OCI-LY3 (cell line): ENCODE results near the gene TRDMT1.

Experiments used
- H2AFZ ChIP-seq: fragments of 200-600, 300-600 bp; shearing (Covaris generic); 2 replicates; pipeline ENCODE4 v1.6.0; 2014; ENCODE audit warnings: antibody characterized with exemption, low read depth, low read length
- H3K27ac ChIP-seq: fragments of 200-600, 300-600 bp; sonication (generic); 2 replicates; pipeline ENCODE4 v1.5.1; 2014; ENCODE audit warnings: mild to moderate bottlenecking, low read length, moderate library complexity, mixed read lengths
- H3K27me3 ChIP-seq: fragments of 200-600, 300-600 bp; sonication (generic); 2 replicates; pipeline ENCODE4 v1.6.1; 2014; ENCODE audit warnings: low read depth, low read length, mixed read lengths
- H3K36me3 ChIP-seq: fragments of 200-600, 300-600 bp; sonication (generic); replicated peaks from 2 replicates; pipeline ENCODE3; 2014; ENCODE audit warnings: low read depth, low read length, mixed read lengths
- H3K4me1 ChIP-seq: fragments of 300-600, 200-600 bp; sonication (generic); 2 replicates; pipeline ENCODE4 v1.6.1; 2014; ENCODE audit warnings: low read length, mixed read lengths
- H3K4me2 ChIP-seq: fragments of 200-600, 300-600 bp; sonication (generic); 2 replicates; pipeline ENCODE4 v1.6.1; 2014; ENCODE audit warnings: low read length, mixed read lengths
- H3K4me3 ChIP-seq: fragments of 300-600, 200-600 bp; sonication (generic); 2 replicates; pipeline ENCODE4 v1.5.1; 2014; ENCODE audit warnings: antibody characterized with exemption, mild to moderate bottlenecking, low read length, moderate library complexity
- H3K79me2 ChIP-seq: fragments of 300-600, 200-600 bp; shearing (Covaris generic); 2 replicates; pipeline ENCODE4 v1.6.1; 2014; ENCODE audit warnings: mild to moderate bottlenecking, low read length, mixed read lengths
- H3K9ac ChIP-seq: fragments of 300-600, 200-600 bp; shearing (Covaris generic); 2 replicates; pipeline ENCODE4 v1.6.0; 2014; ENCODE audit warnings: mild to moderate bottlenecking, low read length, moderate library complexity
- H3K9me3 ChIP-seq: fragments of 200-600, 300-600 bp; shearing (Covaris generic); 2 replicates; pipeline ENCODE4 v1.6.1; 2014; ENCODE audit warnings: low read length, mixed read lengths; ENCODE audit not compliant: insufficient read depth
- H4K20me1 ChIP-seq: fragments of 200-600, 300-600 bp; sonication (generic); 2 replicates; pipeline ENCODE4 v1.6.1; 2016; ENCODE audit warnings: low read length, mixed read lengths; ENCODE audit not compliant: insufficient read depth
- CTCF ChIP-seq: fragments of 200-600, 300-600 bp; sonication (generic); IDR thresholded peaks from 2 replicates; pipeline ENCODE4 v1.5.1; 2014; ENCODE audit warnings: antibody characterized with exemption, low read length, low read depth
- EZH2phosphoT487 ChIP-seq: fragments of 200-600 bp; shearing (Covaris generic); IDR thresholded peaks from 2 replicates; pipeline ENCODE4 v1.6.1; 2018; ENCODE audit warnings: antibody characterized with exemption, mixed run types, low read depth

The TRDMT1 gene

GRCh38 chr10:17196573-17196972 lies 4.9 kb downstream of the TRDMT1 start:
- H3K4me1 ChIP-seq = peaks cover 9% of the 10 kb centered on the region
- H3K36me3 ChIP-seq = no peaks in the 10 kb centered on the region
- no peak overlapping the region for H3K9ac ChIP-seq
- H3K9me3 ChIP-seq = no peaks in the 10 kb centered on the region
- H3K27me3 ChIP-seq = no peaks in the 10 kb centered on the region
- TF ChIP-seq EZH2phosphoT487 = no peak
- no peak for TF ChIP-seq CTCF
- no peak overlapping the region for H3K27ac ChIP-seq
- H3K79me2 ChIP-seq = peaks cover 6% of the 10 kb centered on the region; the same call in 1 of the 2 replicates
- H3K4me3 ChIP-seq = no peak overlapping the region
- H4K20me1 ChIP-seq = no peaks in the 10 kb centered on the region
- H3K4me2 ChIP-seq = no peak overlapping the region
- no peak overlapping the region for H2AFZ ChIP-seq

- Histone ChIP-seq H4K20me1 (no peaks in the 10 kb centered on the region), H3K36me3 (no peaks in the 10 kb centered on the region), H3K79me2 (peaks cover 6% of the 10 kb centered on the region; the same call in 1 of the 2 replicates), H2AFZ (no peak overlapping the region), H3K4me3 (no peak overlapping the region), H3K9ac (no peak overlapping the region), H3K4me1 (peaks cover 9% of the 10 kb centered on the region), H3K27me3 (no peaks in the 10 kb centered on the region), H3K4me2 (no peak overlapping the region), H3K27ac (no peak overlapping the region), H3K9me3 (no peaks in the 10 kb centered on the region)
- TF ChIP-seq EZH2phosphoT487 (no peak), CTCF (no peak)
These were observed 5.4 kb downstream of the TRDMT1 start for GRCh38 chr10:17196045-17196444.

GRCh38 chr10:17195083-17195482 lies 6.4 kb downstream of the TRDMT1 start:
- peaks cover 7% of the 10 kb centered on the region for H3K4me1 ChIP-seq
- no peak overlapping the region for H3K4me2 ChIP-seq
- peaks cover 5% of the 10 kb centered on the region; the same call in 1 of the 2 replicates for H3K79me2 ChIP-seq
- H4K20me1 ChIP-seq = no peaks in the 10 kb centered on the region
- H3K9me3 ChIP-seq = no peaks in the 10 kb centered on the region
- no peak overlapping the region for H3K27ac ChIP-seq
- H3K27me3 ChIP-seq = no peaks in the 10 kb centered on the region
- TF ChIP-seq EZH2phosphoT487 (no peak), CTCF (no peak)
- H3K9ac ChIP-seq = no peak overlapping the region
- H3K4me3 ChIP-seq = no peak overlapping the region
- no peak overlapping the region for H2AFZ ChIP-seq
- H3K36me3 ChIP-seq = no peaks in the 10 kb centered on the region

GRCh38 chr10:17190602-17191001 lies 10.9 kb downstream of the TRDMT1 start:
- Histone ChIP-seq H3K79me2 (no peaks in the 10 kb centered on the region), H2AFZ (no peak overlapping the region), H3K9ac (no peak overlapping the region), H4K20me1 (no peaks in the 10 kb centered on the region), H3K4me2 (no peak overlapping the region), H3K27ac (no peak overlapping the region), H3K9me3 (no peaks in the 10 kb centered on the region), H3K27me3 (no peaks in the 10 kb centered on the region), H3K36me3 (no peaks in the 10 kb centered on the region), H3K4me3 (no peak overlapping the region), H3K4me1 (no peaks in the 10 kb centered on the region)
- TF ChIP-seq EZH2phosphoT487 (no peak), CTCF (no peak)
